ENCODE data around the gene GPBAR1. TPM values are rescaled to one million over a fixed set of nuclear protein-coding genes. Genes with fewer than 3 reads are reported as not detected.

The GPBAR1 gene
- total RNA-seq, 2 experiments from 2014 or later: 1.6 to 1.8 TPM

GRCh38 chr2:218294430-218295022, 33.7 kb downstream of the GPBAR1 start:
- peaks cover 42% of the 10 kb centered on the region for H3K4me1 Mint-ChIP-seq (ENCODE audit: low read depth)
- H3K9me3 ChIP-seq (ENCODE audit: control insufficient read depth in 1 of 2, insufficient read depth in 1 of 2, low read length in 2 of 2): no peaks in the 10 kb centered on the region
- no peaks in the 10 kb centered on the region for H3K36me3 ChIP-seq (ENCODE audit: insufficient read depth, low read length)
- POLR2A ChIA-PET: no interaction called here
- CTCF ChIA-PET: interaction anchor here (1.7 kb wide), 1 partner anchor 62 kb away, joined by 5 read pairs; the partner anchor contains the start of gene CATIP
- H3K27ac ChIP-seq (ENCODE audit: low read depth in 1 of 2, low read length in 2 of 2): no peak overlapping the region
- H3K36me3 Mint-ChIP-seq (ENCODE audit: low read depth): peaks cover 22% of the 10 kb centered on the region
- DNase-seq (no peak), ATAC-seq (ENCODE audit: poor library complexity) (no peak)
- no peak overlapping the region for H3K4me3 ChIP-seq (ENCODE audit: low read length)
- no peak for TF ChIP-seq CTCF (IDR thresholded peaks at IDR 0.05)
- peaks cover 51% of the 10 kb centered on the region for H3K4me1 ChIP-seq (ENCODE audit: insufficient read depth, low read length)
- H3K27me3 Mint-ChIP-seq: no peaks in the 10 kb centered on the region
- H3K4me3 Mint-ChIP-seq: peak overlapping the region; percentile 78
- no peaks in the 10 kb centered on the region for H3K27me3 ChIP-seq (ENCODE audit: control insufficient read depth in 1 of 2, insufficient read depth in 2 of 2, low read length in 2 of 2)
- H3K9me3 Mint-ChIP-seq: no peaks in the 10 kb centered on the region
- intact Hi-C loops (cut with DNase I, micrococcal nuclease): loop anchor here in 1 of 2 experiments (5.0 kb wide), 1 partner anchor 273 kb away; the partner anchor contains the start of genes CNOT9 and USP37
- peak overlapping the region; percentile 99 for H3K27ac Mint-ChIP-seq

GRCh38 chr2:218295029-218295428, 34.2 kb downstream of the GPBAR1 start:
- ATAC-seq (ENCODE audit: poor library complexity) (no peak), DNase-seq (no peak)
- Mint-ChIP-seq H3K4me3 (peak overlapping the region; percentile 11), H3K27ac (peak overlapping the region; percentile 99), H3K27me3 (no peaks in the 10 kb centered on the region), H3K36me3 (ENCODE audit: low read depth) (peaks cover 21% of the 10 kb centered on the region), H3K4me1 (ENCODE audit: low read depth) (peaks cover 37% of the 10 kb centered on the region), H3K9me3 (no peaks in the 10 kb centered on the region)
- ChIA-PET CTCF (interaction anchor here (1.7 kb wide), 2 partner anchors 62 to 101 kb away, joined by 5 to 7 read pairs; partner anchors contain the start of gene CATIP), POLR2A (interaction anchor here (0.6 kb wide), 2 partner anchors 20 to 62 kb away, joined by 3 read pairs; no protein-coding TSS in a partner anchor)
- Histone ChIP-seq H3K27me3 (ENCODE audit: control insufficient read depth in 1 of 2, insufficient read depth in 2 of 2, low read length in 2 of 2) (no peaks in the 10 kb centered on the region), H3K9me3 (ENCODE audit: control insufficient read depth in 1 of 2, insufficient read depth in 1 of 2, low read length in 2 of 2) (no peaks in the 10 kb centered on the region), H3K4me3 (ENCODE audit: low read length) (no peak overlapping the region), H3K36me3 (ENCODE audit: insufficient read depth, low read length) (no peaks in the 10 kb centered on the region), H3K27ac (ENCODE audit: low read depth in 1 of 2, low read length in 2 of 2) (no peak overlapping the region), H3K4me1 (ENCODE audit: insufficient read depth, low read length) (peaks cover 46% of the 10 kb centered on the region)
- TF ChIP-seq CTCF (IDR thresholded peaks at IDR 0.05): no peak
- intact Hi-C loops (cut with DNase I, micrococcal nuclease): no loop called here

DNA sequence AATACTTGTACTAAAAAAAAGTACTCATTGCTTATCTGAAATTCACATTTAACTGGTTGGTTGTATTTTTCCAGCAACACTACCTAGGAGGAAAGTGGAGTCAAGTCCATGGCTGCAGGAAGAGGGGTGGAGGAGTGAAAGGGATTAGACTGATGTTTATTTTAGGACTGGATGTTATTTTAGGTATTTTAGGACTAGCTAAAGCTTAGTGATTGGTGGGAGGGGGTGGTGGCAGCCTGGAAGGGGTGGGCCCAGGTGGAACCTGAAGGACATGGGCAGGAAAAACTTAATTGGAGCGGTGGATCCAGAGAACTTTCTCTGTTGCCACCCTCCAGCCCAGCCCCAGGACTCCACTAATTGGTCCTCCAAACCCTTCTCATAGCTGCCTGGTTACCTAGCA, 35.4 kb downstream of the GPBAR1 start:
- no peak overlapping the region for H3K4me3 ChIP-seq (ENCODE audit: low read length)
- no peak overlapping the region for H3K27ac Mint-ChIP-seq
- H3K9me3 ChIP-seq (ENCODE audit: control insufficient read depth in 1 of 2, insufficient read depth in 1 of 2, low read length in 2 of 2): no peaks in the 10 kb centered on the region
- H3K27me3 ChIP-seq (ENCODE audit: control insufficient read depth in 1 of 2, insufficient read depth in 2 of 2, low read length in 2 of 2): no peaks in the 10 kb centered on the region
- intact Hi-C loops (cut with DNase I, micrococcal nuclease): no loop called here
- no peak for ATAC-seq (ENCODE audit: poor library complexity)
- no peaks in the 10 kb centered on the region for H3K9me3 Mint-ChIP-seq
- H3K4me1 ChIP-seq (ENCODE audit: insufficient read depth, low read length): peaks cover 36% of the 10 kb centered on the region
- H3K27me3 Mint-ChIP-seq: no peaks in the 10 kb centered on the region
- ChIA-PET POLR2A (interaction anchor here (0.8 to 1.0 kb wide), 2 partner anchors 10 to 101 kb away, joined by 3 to 5 read pairs; no protein-coding TSS in a partner anchor), CTCF (interaction anchor here (1.7 kb wide), 1 partner anchor 100 kb away, joined by 7 read pairs; no protein-coding TSS in a partner anchor)
- H3K4me1 Mint-ChIP-seq (ENCODE audit: low read depth): peaks cover 28% of the 10 kb centered on the region
- H3K36me3 ChIP-seq (ENCODE audit: insufficient read depth, low read length): no peaks in the 10 kb centered on the region
- no peak for DNase-seq
- TF ChIP-seq CTCF (IDR thresholded peaks at IDR 0.05): no peak
- H3K36me3 Mint-ChIP-seq (ENCODE audit: low read depth): peaks cover 12% of the 10 kb centered on the region
- H3K4me3 Mint-ChIP-seq: no peak overlapping the region
- H3K27ac ChIP-seq (ENCODE audit: low read depth in 1 of 2, low read length in 2 of 2): no peak overlapping the region

All from CD4-positive, alpha-beta T cell (primary cell).